ENCODE measurements around the gene AOAH.

AOAH gene

GRCh38 chr7:36671432-36671829 is 52.9 kb downstream of the AOAH start:
- no peak for TF ChIP-seq CTCF (IDR thresholded peaks at IDR 0.05; ENCODE audit: insufficient read depth, low read length, poor library complexity, severe bottlenecking)
- H3K36me3 ChIP-seq (ENCODE audit: control insufficient read depth, insufficient read depth, low read length), result no peaks in the 10 kb centered on the region
- no peaks in the 10 kb centered on the region for H3K27me3 ChIP-seq (replicated peaks; ENCODE audit: control insufficient read depth, insufficient read depth, low read length)
- no peak for DNase-seq (ENCODE audit: extremely low read depth, insufficient read length)
- no peak overlapping the region for H3K4me3 ChIP-seq (replicated peaks; ENCODE audit: low read depth, low read length)

DNA sequence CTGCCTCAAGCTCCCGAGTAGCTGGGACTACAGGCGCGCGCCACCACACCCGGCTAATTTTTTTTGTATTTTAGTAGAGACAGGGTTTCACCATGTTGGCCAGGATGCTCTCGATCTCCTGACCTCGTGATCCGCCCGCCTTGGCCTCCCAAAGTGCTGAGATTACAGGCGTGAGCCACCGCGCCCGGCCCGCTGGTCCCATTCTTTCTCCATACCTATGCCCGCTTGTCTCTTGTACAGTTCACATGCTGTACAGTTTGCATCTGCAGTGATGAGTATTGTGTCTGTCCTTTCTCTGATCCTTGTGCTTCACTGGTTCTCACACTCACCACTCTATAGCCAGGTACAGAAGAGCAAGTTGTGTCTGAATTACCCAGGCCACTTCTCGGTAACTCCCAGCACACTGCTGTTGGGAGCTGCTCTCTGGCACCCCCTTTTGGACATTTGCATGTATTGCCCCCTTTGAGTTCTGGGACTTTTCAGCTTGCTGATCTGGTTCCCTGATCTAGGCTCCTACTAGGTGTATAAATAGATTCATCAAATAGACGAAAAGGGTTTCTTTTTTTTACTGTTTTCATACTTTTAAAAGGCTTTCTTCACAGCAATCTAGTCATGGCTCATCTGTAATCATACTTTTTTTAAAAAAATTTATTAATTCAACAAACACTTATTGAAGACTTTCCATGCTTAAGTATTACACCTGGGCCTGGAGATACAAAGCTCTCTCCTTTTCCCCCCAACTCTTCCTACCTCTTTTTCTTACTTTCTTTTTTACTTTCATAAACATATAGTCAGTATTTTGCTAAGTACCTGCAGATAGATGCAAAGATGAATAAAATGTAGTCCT is 53.5 kb downstream of the AOAH start:
- no peaks in the 10 kb centered on the region for H3K27me3 ChIP-seq (replicated peaks; ENCODE audit: control insufficient read depth, insufficient read depth, low read length)
- H3K36me3 ChIP-seq (ENCODE audit: control insufficient read depth, insufficient read depth, low read length), result no peaks in the 10 kb centered on the region
- H3K4me3 ChIP-seq (replicated peaks; ENCODE audit: low read depth, low read length), result no peak overlapping the region
- TF ChIP-seq CTCF (IDR thresholded peaks at IDR 0.05; ENCODE audit: insufficient read depth, low read length, poor library complexity, severe bottlenecking), result peak; percentile 88
- no peak for DNase-seq (ENCODE audit: extremely low read depth, insufficient read length)

- TF ChIP-seq CTCF (IDR thresholded peaks at IDR 0.05; ENCODE audit: insufficient read depth, low read length, poor library complexity, severe bottlenecking), result no peak
- Histone ChIP-seq H3K27me3 (replicated peaks; ENCODE audit: control insufficient read depth, insufficient read depth, low read length) (no peaks in the 10 kb centered on the region), H3K4me3 (replicated peaks; ENCODE audit: low read depth, low read length) (no peak overlapping the region), H3K36me3 (ENCODE audit: control insufficient read depth, insufficient read depth, low read length) (no peaks in the 10 kb centered on the region)
- no peak for DNase-seq (ENCODE audit: extremely low read depth, insufficient read length)
Observed at GRCh38 chr7:36668750-36669149, 55.5 kb downstream of the AOAH start.

GRCh38 chr7:36668080-36668479 is 56.2 kb downstream of the AOAH start:
- no peak for DNase-seq (ENCODE audit: extremely low read depth, insufficient read length)
- TF ChIP-seq CTCF (IDR thresholded peaks at IDR 0.05; ENCODE audit: insufficient read depth, low read length, poor library complexity, severe bottlenecking), result no peak
- H3K27me3 ChIP-seq (replicated peaks; ENCODE audit: control insufficient read depth, insufficient read depth, low read length), result no peaks in the 10 kb centered on the region
- H3K36me3 ChIP-seq (ENCODE audit: control insufficient read depth, insufficient read depth, low read length), result no peaks in the 10 kb centered on the region
- H3K4me3 ChIP-seq (replicated peaks; ENCODE audit: low read depth, low read length), result no peak overlapping the region

GRCh38 chr7:36667007-36667745 is 57.1 kb downstream of the AOAH start:
- no peak for TF ChIP-seq CTCF (IDR thresholded peaks at IDR 0.05; ENCODE audit: insufficient read depth, low read length, poor library complexity, severe bottlenecking)
- DNase-seq (ENCODE audit: extremely low read depth, insufficient read length), result no peak
- H3K36me3 ChIP-seq (ENCODE audit: control insufficient read depth, insufficient read depth, low read length), result no peaks in the 10 kb centered on the region
- no peaks in the 10 kb centered on the region for H3K27me3 ChIP-seq (replicated peaks; ENCODE audit: control insufficient read depth, insufficient read depth, low read length)
- H3K4me3 ChIP-seq (replicated peaks; ENCODE audit: low read depth, low read length), result no peak overlapping the region

All from GM06990 (cell line).